ENCODE measurements around the gene EPHX1. TPM values are rescaled to one million over a fixed set of nuclear protein-coding genes. Genes with fewer than 3 reads are reported as not detected.

Gene EPHX1
- polyA plus RNA-seq, 2 of the 4 experiments (the other 2 are of a cell fraction), result 150 to 252 TPM

- H3K4me1 ChIP-seq, result peaks cover 35% of the 10 kb centered on the region
- POLR2A ChIA-PET, result no interaction called here
- TF ChIP-seq PBX3 (IDR thresholded peaks at IDR 0.05) (no peak), MAZ (IDR thresholded peaks at IDR 0.05; ENCODE audit: borderline replicate concordance, low read depth, low read length) (no peak)
- no peak for DNase-seq (ENCODE audit: low read depth in 1 of 2, low spot score in 1 of 2)
- WGBS (ENCODE audit: missing lambda C conversion rate), result 89% methylated on average over 12 of the region's 12 CpGs
- H3K4me3 ChIP-seq, result no peak overlapping the region
- 0 out of 6 replicates have a peak overlapping the region, but pooled peaks of 1 of the 2 experiments have one; percentile 34 for H3K27ac ChIP-seq
- H3K4me2 ChIP-seq, result no peak overlapping the region
- FAIRE-seq, result no peak
- no peaks in the 10 kb centered on the region for H3K9me3 ChIP-seq
- CTCF ChIA-PET, result interaction anchor here (0.6 to 1.9 kb wide), 4 partner anchors 25 to 437 kb away, joined by 3 to 7 read pairs (median 3); no protein-coding TSS in a partner anchor
- ATAC-seq, result no peak
Observed at GRCh38 chr1:225824533-225824941, 14.6 kb downstream of the EPHX1 start.

GRCh38 chr1:225825078-225825477, 15.2 kb downstream of the EPHX1 start:
- ATAC-seq, result peak in 1 of 2 experiments; percentile 21; a peak in 3 of 6 replicates
- no peak for FAIRE-seq
- H3K4me3 ChIP-seq, result no peak overlapping the region
- POLR2A ChIA-PET, result no interaction called here
- TF ChIP-seq NR3C1 (IDR thresholded peaks at IDR 0.05), result no peak
- TF ChIP-seq CBX8 (IDR thresholded peaks at IDR 0.05), result no peak
- TF ChIP-seq E2F6 (IDR thresholded peaks at IDR 0.05; ENCODE audit: borderline replicate concordance, low read depth), result no peak
- no peak for TF ChIP-seq CTCF (IDR thresholded peaks at IDR 0.05)
- TF ChIP-seq ELK1 (IDR thresholded peaks at IDR 0.05; ENCODE audit: low read depth, low read length), result no peak
- TF ChIP-seq ESRRA (IDR thresholded peaks at IDR 0.05; ENCODE audit: borderline replicate concordance, low read length), result no peak
- TF ChIP-seq KDM5A (IDR thresholded peaks at IDR 0.05), result no peak
- TF ChIP-seq TFCP2L1 (CRISPR knock-in tag; IDR thresholded peaks at IDR 0.05), result no peak
- no peak for TF ChIP-seq TP53 (CRISPR knock-in tag; IDR thresholded peaks at IDR 0.05)
- no peak for TF ChIP-seq JUNB (IDR thresholded peaks at IDR 0.05)
- TF ChIP-seq HOXA7 (CRISPR knock-in tag; IDR thresholded peaks at IDR 0.05), result no peak
- TF ChIP-seq SMC3 (IDR thresholded peaks at IDR 0.05), result no peak
- no peak for TF ChIP-seq RCOR1 (IDR thresholded peaks at IDR 0.05; ENCODE audit: low read depth, low read length)
- no peak for TF ChIP-seq HOXB5 (CRISPR knock-in tag; IDR thresholded peaks at IDR 0.05)
- no peak for TF ChIP-seq EHMT2 (IDR thresholded peaks at IDR 0.05; ENCODE audit: low read depth)
- no peak for TF ChIP-seq POLR2A (IDR thresholded peaks at IDR 0.05; ENCODE audit: low read length)
- no peak for TF ChIP-seq PBX3 (IDR thresholded peaks at IDR 0.05)
- TF ChIP-seq NPAS2 (CRISPR knock-in tag; IDR thresholded peaks at IDR 0.05; ENCODE audit: borderline replicate concordance), result no peak
- no peaks in the 10 kb centered on the region for H3K9me3 ChIP-seq
- H3K4me1 ChIP-seq, result peaks cover 30% of the 10 kb centered on the region
- peak overlapping the region in 1 of 2 experiments; percentile 40; a peak in 1 of 6 replicates for H3K27ac ChIP-seq
- CTCF ChIA-PET, result interaction anchor here (1.1 to 1.9 kb wide), 5 partner anchors 11 to 350 kb away, joined by 3 to 7 read pairs (median 3); no protein-coding TSS in a partner anchor
- WGBS (ENCODE audit: missing lambda C conversion rate), result 87% methylated on average over 6 of the region's 6 CpGs
- H3K4me2 ChIP-seq, result no peak overlapping the region
- DNase-seq (ENCODE audit: low read depth in 1 of 2, low spot score in 1 of 2), result no peak

All from A549 (cell line).